Neural progenitor cell (in vitro differentiated cells): ENCODE results near the gene ADAM11. TPM values are rescaled to one million over a fixed set of nuclear protein-coding genes. Genes with fewer than 3 reads are reported as not detected.
"Not testable (repeated sequence)": the region's sequence is repeated elsewhere in the genome, so short reads cannot be mapped to it uniquely, and the experiment has no call there.

Source experiments
- DNase-seq: peaks from one replicate; pipeline ENCODE4 v3.0.0-alpha.2; 2016; ENCODE audit warnings: low spot score
- H2AFZ ChIP-seq: fragments of 200-600 bp; sonication (generic); replicated peaks from 2 replicates; pipeline ENCODE4 v1.6.1; 2016; ENCODE audit warnings: antibody characterized with exemption
- H3F3A ChIP-seq: fragments of 200-600 bp; sonication (generic); 2 replicates; pipeline ENCODE4 v1.6.1; 2016; ENCODE audit warnings: antibody characterized with exemption, low read depth
- H3K27ac ChIP-seq: fragments of 200-600 bp; sonication (generic); 2 replicates; pipeline ENCODE4 v1.5.1; 2016; ENCODE audit warnings: mild to moderate bottlenecking
- H3K27me3 ChIP-seq: fragments of 200-600 bp; sonication (generic); 2 replicates; pipeline ENCODE4 v1.6.1; 2016; ENCODE audit warnings: mild to moderate bottlenecking, moderate library complexity
- H3K36me3 ChIP-seq: fragments of 200-600 bp; sonication (generic); 2 replicates; pipeline ENCODE4 v1.5.1; 2016
- H3K4me1 ChIP-seq: fragments of 200-600 bp; sonication (generic); 2 replicates; pipeline ENCODE4 v1.6.1; 2016; ENCODE audit warnings: mixed run types
- H3K4me2 ChIP-seq: fragments of 200-600 bp; sonication (generic); 2 replicates; pipeline ENCODE4 v1.6.1; 2016
- H3K4me3 ChIP-seq: fragments of 200-600 bp; sonication (generic); 2 replicates; pipeline ENCODE4 v1.5.1; 2016
- H3K79me2 ChIP-seq: fragments of 200-600 bp; sonication (generic); 2 replicates; pipeline ENCODE4 v1.6.1; 2016; ENCODE audit warnings: low read depth
- H3K9ac ChIP-seq: fragments of 200-600 bp; sonication (generic); 2 replicates; pipeline ENCODE4 v1.6.1; 2016
- H3K9me3 ChIP-seq: fragments of 200-600 bp; sonication (generic); 2 replicates; pipeline ENCODE4 v1.5.1; 2016; ENCODE audit warnings: low read depth
- H4K20me1 ChIP-seq: fragments of 200-600 bp; sonication (generic); 2 replicates; pipeline ENCODE4 v1.6.1; 2016; ENCODE audit warnings: low read depth
- H3K27ac Mint-ChIP-seq: 3 replicates; pipeline ENCODE4 v1.8.0; 2021; ENCODE audit warnings: mixed read lengths
- H3K27me3 Mint-ChIP-seq: 2 replicates; pipeline ENCODE4 v1.8.0; 2022; ENCODE audit warnings: low read depth, mild to moderate bottlenecking, inconsistent platforms, moderate library complexity, mixed read lengths; ENCODE audit not compliant: insufficient read depth
- H3K36me3 Mint-ChIP-seq: 3 replicates; pipeline ENCODE4 v1.8.0; 2021; ENCODE audit warnings: mixed read lengths
- H3K4me1 Mint-ChIP-seq: 3 replicates; pipeline ENCODE4 v1.8.0; 2021; ENCODE audit warnings: mixed read lengths
- H3K4me3 Mint-ChIP-seq: 3 replicates; pipeline ENCODE4 v1.8.0; 2021; ENCODE audit warnings: mild to moderate bottlenecking, moderate library complexity, mixed read lengths
- H3K9me3 Mint-ChIP-seq: 3 replicates; pipeline ENCODE4 v1.8.0; 2020; ENCODE audit warnings: mixed read lengths
- CTCF ChIP-seq: fragments of 200-600 bp; sonication (generic); IDR thresholded peaks from 2 replicates; pipeline ENCODE4 v1.5.1; 2017; ENCODE audit warnings: antibody characterized with exemption, mild to moderate bottlenecking
- EZH2 ChIP-seq: fragments of 200-600 bp; sonication (generic); IDR thresholded peaks from 2 replicates; pipeline ENCODE4 v1.6.1; 2017; ENCODE audit warnings: antibody characterized with exemption, mild to moderate bottlenecking, moderate library complexity
- EZH2phosphoT487 ChIP-seq: fragments of 200-600 bp; sonication (generic); IDR thresholded peaks from 2 replicates; pipeline ENCODE4 v1.6.1; 2017; ENCODE audit warnings: antibody characterized with exemption
- total RNA-seq: library from RNA; depleted of rRNA; stranded (reverse); fragments of >200 nt; gene quantifications from 2 replicates; pipeline ENCODE4 v1.2.3, GENCODE V29; 2015; ENCODE audit warnings: low replicate concordance

Gene ADAM11
- total RNA-seq, 1 donor from 2014 or later = 1.4 TPM

- no peak overlapping the region for H3K4me3 ChIP-seq
- H3K27ac ChIP-seq = no peak overlapping the region
- no peaks in the 10 kb centered on the region for H3K9me3 ChIP-seq
- H3F3A ChIP-seq = peaks cover 9% of the 10 kb centered on the region
- Mint-ChIP-seq H3K4me1 (peaks cover 12% of the 10 kb centered on the region), H3K27ac (no peak overlapping the region), H3K4me3 (no peak overlapping the region), H3K9me3 (no peaks in the 10 kb centered on the region), H3K36me3 (peaks cover 8% of the 10 kb centered on the region), H3K27me3 (no peaks in the 10 kb centered on the region)
- TF ChIP-seq EZH2phosphoT487 = no peak
- no peak for TF ChIP-seq CTCF
- TF ChIP-seq EZH2 = no peak
- no peaks in the 10 kb centered on the region for H3K79me2 ChIP-seq
- DNase-seq = no peak
- peaks cover 29% of the 10 kb centered on the region for H3K27me3 ChIP-seq
- H3K36me3 ChIP-seq = no peaks in the 10 kb centered on the region
- H3K4me1 ChIP-seq = peaks cover 4% of the 10 kb centered on the region
- H4K20me1 ChIP-seq = no peaks in the 10 kb centered on the region
- no peak overlapping the region for H3K9ac ChIP-seq
- H2AFZ ChIP-seq = no peak overlapping the region
- H3K4me2 ChIP-seq = no peak overlapping the region
These were observed 4.5 kb upstream of the ADAM11 start for GRCh38 chr17:44754276-44754675.

GRCh38 chr17:44755180-44755579 is 3.6 kb upstream of the ADAM11 start:
- H3K4me3 ChIP-seq, H3K9ac ChIP-seq, H2AFZ ChIP-seq, H3K27ac ChIP-seq, H3K36me3 ChIP-seq, H3K27ac Mint-ChIP-seq, H4K20me1 ChIP-seq, H3K4me3 Mint-ChIP-seq, H3K27me3 Mint-ChIP-seq, H3K4me2 ChIP-seq, DNase-seq, H3F3A ChIP-seq, H3K79me2 ChIP-seq, H3K4me1 Mint-ChIP-seq, H3K9me3 ChIP-seq, H3K36me3 Mint-ChIP-seq, H3K9me3 Mint-ChIP-seq: not testable (repeated sequence)
- Histone ChIP-seq H3K4me1 (peaks cover 14% of the 10 kb centered on the region), H3K27me3 (peaks cover 38% of the 10 kb centered on the region)

GRCh38 chr17:44757045-44757917 is 1.5 kb upstream of the ADAM11 start:
- H3K9me3 ChIP-seq = no peaks in the 10 kb centered on the region
- TF ChIP-seq CTCF (no peak), EZH2 (no peak), EZH2phosphoT487 (no peak)
- peaks cover 2% of the 10 kb centered on the region for H3K36me3 Mint-ChIP-seq
- no peak overlapping the region for H3K4me3 ChIP-seq
- no peaks in the 10 kb centered on the region for H3K79me2 ChIP-seq
- no peaks in the 10 kb centered on the region for H4K20me1 ChIP-seq
- peaks cover 44% of the 10 kb centered on the region for H3K27me3 ChIP-seq
- no peak overlapping the region for H3K27ac ChIP-seq
- peaks cover 10% of the 10 kb centered on the region for H3K27me3 Mint-ChIP-seq
- no peak overlapping the region for H3K4me2 ChIP-seq
- H3K36me3 ChIP-seq = no peaks in the 10 kb centered on the region
- no peaks in the 10 kb centered on the region for H3K9me3 Mint-ChIP-seq
- no peak for DNase-seq
- H3K4me1 ChIP-seq = peaks cover 17% of the 10 kb centered on the region
- no peak overlapping the region for H2AFZ ChIP-seq
- H3F3A ChIP-seq = peaks cover 10% of the 10 kb centered on the region
- no peak overlapping the region for H3K27ac Mint-ChIP-seq
- H3K4me3 Mint-ChIP-seq = peak overlapping the region; percentile 82
- no peaks in the 10 kb centered on the region for H3K4me1 Mint-ChIP-seq
- H3K9ac ChIP-seq = no peak overlapping the region

GRCh38 chr17:44757918-44758413 is 822 bp upstream of the ADAM11 start:
- H3K9me3 ChIP-seq = no peaks in the 10 kb centered on the region
- TF ChIP-seq CTCF (no peak), EZH2phosphoT487 (no peak), EZH2 (no peak)
- Mint-ChIP-seq H3K4me3 (peak overlapping the region; percentile 82), H3K4me1 (no peaks in the 10 kb centered on the region), H3K27me3 (peaks cover 10% of the 10 kb centered on the region), H3K27ac (no peak overlapping the region), H3K36me3 (peaks cover 2% of the 10 kb centered on the region), H3K9me3 (no peaks in the 10 kb centered on the region)
- H3K4me3 ChIP-seq = peak overlapping the region; percentile 68
- H3K27ac ChIP-seq = no peak overlapping the region
- H2AFZ ChIP-seq = peak overlapping the region; percentile 83
- no peak for DNase-seq
- H3F3A ChIP-seq = peaks cover 14% of the 10 kb centered on the region
- H3K9ac ChIP-seq = no peak overlapping the region
- peak overlapping the region; percentile 100 for H3K4me2 ChIP-seq
- no peaks in the 10 kb centered on the region for H4K20me1 ChIP-seq
- H3K4me1 ChIP-seq = peaks cover 17% of the 10 kb centered on the region
- H3K79me2 ChIP-seq = no peaks in the 10 kb centered on the region
- H3K36me3 ChIP-seq = no peaks in the 10 kb centered on the region
- peaks cover 44% of the 10 kb centered on the region for H3K27me3 ChIP-seq
